ENCODE data around the gene MRPL53.

Gene MRPL53

GRCh38 chr2:74512744-74513604 lies 40.5 kb upstream of the MRPL53 start:
- Histone ChIP-seq H3K4ac (ENCODE audit: low read depth in 1 of 2, low read length in 2 of 2) (no peak overlapping the region), H3K79me1 (replicated peaks; ENCODE audit: low read length, poor library complexity, severe bottlenecking) (no peaks in the 10 kb centered on the region), H3K9ac (ENCODE audit: low read length) (no peak overlapping the region), H2BK15ac (ENCODE audit: low read depth, poor library complexity, severe bottlenecking) (no peak overlapping the region), H2BK5ac (ENCODE audit: low read depth, low read length, poor library complexity, severe bottlenecking) (no peak overlapping the region), H3K9me3 (ENCODE audit: control insufficient read depth, low read length) (no peaks in the 10 kb centered on the region), H2AFZ (ENCODE audit: low read depth, low read length) (no peak overlapping the region), H3K27me3 (ENCODE audit: control insufficient read depth in 1 of 2, insufficient read depth in 1 of 2, low read length in 2 of 2) (peaks cover 75 to 83% of the 10 kb centered on the region in 2 experiments), H2BK120ac (ENCODE audit: low read depth, low read length) (no peak overlapping the region), H3K4me2 (ENCODE audit: low read length, poor library complexity, severe bottlenecking) (no peak overlapping the region), H3K14ac (ENCODE audit: low read length in 2 of 2) (no peak overlapping the region), H3K36me3 (ENCODE audit: control insufficient read depth in 1 of 2, insufficient read depth in 2 of 2, low read depth in 1 of 2, low read length in 2 of 2) (peaks cover 0 to 3% of the 10 kb centered on the region in 2 experiments), H4K91ac (ENCODE audit: low read length) (no peak overlapping the region), H2BK12ac (ENCODE audit: low read length in 2 of 2) (no peak overlapping the region), H4K8ac (ENCODE audit: low read length) (no peak overlapping the region), H3K4me1 (ENCODE audit: control insufficient read depth, insufficient read depth, low read depth, low read length) (peaks cover 21% of the 10 kb centered on the region), H3K4me3 (ENCODE audit: insufficient read depth in 1 of 2, low read depth in 1 of 2, low read length in 2 of 2) (no peak overlapping the region), H3K23ac (ENCODE audit: low read length in 2 of 2) (peak overlapping the region in 1 of 2 experiments; percentile 77), H3K27ac (ENCODE audit: low read length, poor library complexity, severe bottlenecking) (no peak overlapping the region), H2AK5ac (ENCODE audit: low read length, severe bottlenecking) (no peak overlapping the region), H3K18ac (ENCODE audit: low read depth in 1 of 2, low read length in 2 of 2) (no peak overlapping the region)
- WGBS = 2% methylated on average over 34 of the region's 36 CpGs
- DNase-seq = no peak

GRCh38 chr2:74511104-74511989 lies 38.9 kb upstream of the MRPL53 start:
- no peak overlapping the region for H4K8ac ChIP-seq (ENCODE audit: low read length)
- no peak overlapping the region for H3K27ac ChIP-seq (ENCODE audit: low read length, poor library complexity, severe bottlenecking)
- no peak overlapping the region for H3K14ac ChIP-seq (ENCODE audit: low read length in 2 of 2)
- H2AK5ac ChIP-seq (ENCODE audit: low read length, severe bottlenecking) = no peak overlapping the region
- no peak overlapping the region for H2BK12ac ChIP-seq (ENCODE audit: low read length in 2 of 2)
- H3K4me1 ChIP-seq (ENCODE audit: control insufficient read depth, insufficient read depth, low read depth, low read length) = peaks cover 30% of the 10 kb centered on the region
- peaks cover 0 to 3% of the 10 kb centered on the region in 2 experiments for H3K36me3 ChIP-seq (ENCODE audit: control insufficient read depth in 1 of 2, insufficient read depth in 2 of 2, low read depth in 1 of 2, low read length in 2 of 2)
- H3K23ac ChIP-seq (ENCODE audit: low read length in 2 of 2) = no peak overlapping the region
- H3K27me3 ChIP-seq (ENCODE audit: control insufficient read depth in 1 of 2, insufficient read depth in 1 of 2, low read length in 2 of 2) = peaks cover 60 to 67% of the 10 kb centered on the region in 2 experiments
- no peak overlapping the region for H3K18ac ChIP-seq (ENCODE audit: low read depth in 1 of 2, low read length in 2 of 2)
- no peak overlapping the region for H3K4me2 ChIP-seq (ENCODE audit: low read length, poor library complexity, severe bottlenecking)
- H2BK15ac ChIP-seq (ENCODE audit: low read depth, poor library complexity, severe bottlenecking) = no peak overlapping the region
- H4K91ac ChIP-seq (ENCODE audit: low read length) = no peak overlapping the region
- no peak overlapping the region for H3K4ac ChIP-seq (ENCODE audit: low read depth in 1 of 2, low read length in 2 of 2)
- H2AFZ ChIP-seq (ENCODE audit: low read depth, low read length) = no peak overlapping the region
- DNase-seq = no peak
- H2BK5ac ChIP-seq (ENCODE audit: low read depth, low read length, poor library complexity, severe bottlenecking) = no peak overlapping the region
- H3K4me3 ChIP-seq (ENCODE audit: insufficient read depth in 1 of 2, low read depth in 1 of 2, low read length in 2 of 2) = no peak overlapping the region
- WGBS = 66% methylated on average over 10 of the region's 11 CpGs
- H3K9me3 ChIP-seq (ENCODE audit: control insufficient read depth, low read length) = no peaks in the 10 kb centered on the region
- no peak overlapping the region for H2BK120ac ChIP-seq (ENCODE audit: low read depth, low read length)
- peaks cover 7% of the 10 kb centered on the region for H3K79me1 ChIP-seq (replicated peaks; ENCODE audit: low read length, poor library complexity, severe bottlenecking)
- no peak overlapping the region for H3K9ac ChIP-seq (ENCODE audit: low read length)

- H3K27ac ChIP-seq (ENCODE audit: low read length, poor library complexity, severe bottlenecking) = no peak overlapping the region
- H4K91ac ChIP-seq (ENCODE audit: low read length) = no peak overlapping the region
- no peak overlapping the region for H2BK120ac ChIP-seq (ENCODE audit: low read depth, low read length)
- no peak overlapping the region for H3K4me3 ChIP-seq (ENCODE audit: insufficient read depth in 1 of 2, low read depth in 1 of 2, low read length in 2 of 2)
- no peak overlapping the region for H3K18ac ChIP-seq (ENCODE audit: low read depth in 1 of 2, low read length in 2 of 2)
- peaks cover 31% of the 10 kb centered on the region for H3K4me1 ChIP-seq (ENCODE audit: control insufficient read depth, insufficient read depth, low read depth, low read length)
- no peaks in the 10 kb centered on the region for H3K9me3 ChIP-seq (ENCODE audit: control insufficient read depth, low read length)
- peaks cover 13% of the 10 kb centered on the region for H3K79me1 ChIP-seq (replicated peaks; ENCODE audit: low read length, poor library complexity, severe bottlenecking)
- H3K23ac ChIP-seq (ENCODE audit: low read length in 2 of 2) = no peak overlapping the region
- peaks cover 49 to 57% of the 10 kb centered on the region in 2 experiments for H3K27me3 ChIP-seq (ENCODE audit: control insufficient read depth in 1 of 2, insufficient read depth in 1 of 2, low read length in 2 of 2)
- no peak overlapping the region for H3K4me2 ChIP-seq (ENCODE audit: low read length, poor library complexity, severe bottlenecking)
- 84% methylated on average over 4 of the region's 4 CpGs for WGBS
- no peak overlapping the region for H2BK12ac ChIP-seq (ENCODE audit: low read length in 2 of 2)
- H4K8ac ChIP-seq (ENCODE audit: low read length) = no peak overlapping the region
- no peak overlapping the region for H2BK5ac ChIP-seq (ENCODE audit: low read depth, low read length, poor library complexity, severe bottlenecking)
- no peak overlapping the region for H3K4ac ChIP-seq (ENCODE audit: low read depth in 1 of 2, low read length in 2 of 2)
- peaks cover 7 to 8% of the 10 kb centered on the region in 2 experiments for H3K36me3 ChIP-seq (ENCODE audit: control insufficient read depth in 1 of 2, insufficient read depth in 2 of 2, low read depth in 1 of 2, low read length in 2 of 2)
- H2AFZ ChIP-seq (ENCODE audit: low read depth, low read length) = no peak overlapping the region
- no peak overlapping the region for H2AK5ac ChIP-seq (ENCODE audit: low read length, severe bottlenecking)
- no peak overlapping the region for H3K14ac ChIP-seq (ENCODE audit: low read length in 2 of 2)
- H3K9ac ChIP-seq (ENCODE audit: low read length) = no peak overlapping the region
- DNase-seq = no peak
- H2BK15ac ChIP-seq (ENCODE audit: low read depth, poor library complexity, severe bottlenecking) = no peak overlapping the region
Measured at GRCh38 chr2:74510272-74510671, 37.8 kb upstream of the MRPL53 start.
